ENCODE measurements around the gene C5orf63.
"Not testable (repeated sequence)": the region's sequence is repeated elsewhere in the genome, so short reads cannot be mapped to it uniquely, and the experiment has no call there.

Gene C5orf63

DNA sequence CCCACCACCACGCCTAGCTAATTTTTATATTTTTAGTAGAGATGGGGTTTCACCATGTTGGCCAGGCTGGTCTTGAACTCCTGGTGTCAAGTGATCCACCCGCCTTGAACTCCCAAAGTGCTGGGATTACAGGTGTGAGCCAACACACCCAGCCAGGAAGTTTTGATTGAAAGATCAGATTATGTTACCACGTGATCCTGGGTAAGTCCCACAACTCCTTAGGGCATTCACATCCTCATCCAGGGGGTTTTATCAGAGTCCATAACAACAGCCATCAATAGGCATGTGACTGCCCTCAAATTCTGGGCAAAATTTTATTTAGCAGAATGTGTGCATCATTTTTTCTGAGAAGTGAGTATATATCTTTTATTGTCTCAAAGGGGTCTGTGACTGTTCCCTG lies 68.0 kb downstream of the C5orf63 start:
- DNase-seq = not testable (repeated sequence)

DNA sequence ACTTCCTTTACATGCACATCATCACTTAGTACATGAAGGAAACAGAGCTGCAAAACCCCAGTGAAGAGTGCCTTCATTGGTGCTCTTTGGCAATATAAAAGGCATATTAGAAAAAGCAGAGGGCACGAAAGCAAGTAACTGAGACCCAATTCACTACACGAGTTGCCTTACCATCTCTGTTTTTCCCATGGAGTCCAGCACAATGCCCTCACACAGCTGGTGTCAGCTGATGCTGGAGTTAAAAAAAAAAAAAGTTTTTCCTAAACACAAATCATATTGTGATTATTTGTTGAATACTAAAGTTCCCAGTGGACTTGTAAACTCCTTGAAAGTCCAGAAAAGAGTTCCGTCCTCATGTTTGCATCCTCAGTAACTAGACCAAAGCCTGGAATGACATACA lies 68.6 kb downstream of the C5orf63 start:
- DNase-seq = no peak

DNA sequence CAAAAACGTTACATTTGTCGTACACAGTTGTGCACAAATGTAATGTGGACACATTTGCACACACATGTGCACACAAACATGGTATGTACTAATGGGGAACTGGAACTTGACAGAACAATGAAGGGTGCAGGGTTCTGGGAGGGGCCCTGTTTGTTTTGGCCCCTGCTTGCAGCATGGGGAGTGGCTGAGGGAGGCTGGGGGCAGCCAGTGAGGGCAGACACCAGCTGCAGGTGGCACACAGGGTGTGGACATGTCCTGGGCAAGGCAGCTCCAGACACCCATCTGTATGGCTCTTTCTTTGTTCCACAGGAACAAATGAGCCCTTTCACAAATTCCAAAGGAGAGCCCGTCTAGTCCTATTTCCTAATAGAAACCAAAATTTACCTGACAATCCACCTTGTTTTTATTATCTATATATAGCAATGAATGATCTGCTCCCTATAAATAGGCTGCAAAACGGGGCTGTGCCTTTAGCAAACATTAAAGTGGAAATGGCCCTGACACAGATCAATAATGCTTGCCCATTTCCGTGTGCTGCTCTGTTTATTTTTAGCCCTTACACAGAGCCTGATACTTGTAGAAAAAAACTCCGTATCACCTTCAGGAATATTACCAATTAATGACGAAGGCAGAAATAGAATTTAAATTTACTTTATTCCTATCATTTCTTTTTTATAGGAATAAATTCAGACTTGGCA lies 69.4 kb downstream of the C5orf63 start:
- peak; percentile 16 for DNase-seq

DNA sequence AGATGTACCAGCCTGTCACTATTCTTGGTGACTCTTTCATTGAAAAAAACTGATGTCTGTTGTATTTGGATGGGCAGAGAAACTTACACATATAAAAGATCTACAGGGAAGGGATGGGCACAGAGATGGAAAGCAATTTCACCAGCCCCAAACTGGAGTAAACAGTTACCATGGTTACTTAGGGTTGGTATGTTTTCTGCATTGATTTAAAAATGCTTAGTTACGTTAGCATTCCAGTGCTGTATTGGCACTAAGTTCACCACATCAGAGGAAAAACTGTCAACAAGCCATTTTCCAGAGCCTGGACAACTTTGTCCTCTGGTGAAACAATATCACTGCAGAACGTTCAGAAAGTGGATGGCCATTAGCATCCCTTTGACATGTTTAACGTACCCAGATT lies 70.9 kb downstream of the C5orf63 start:
- DNase-seq = no peak

DNA sequence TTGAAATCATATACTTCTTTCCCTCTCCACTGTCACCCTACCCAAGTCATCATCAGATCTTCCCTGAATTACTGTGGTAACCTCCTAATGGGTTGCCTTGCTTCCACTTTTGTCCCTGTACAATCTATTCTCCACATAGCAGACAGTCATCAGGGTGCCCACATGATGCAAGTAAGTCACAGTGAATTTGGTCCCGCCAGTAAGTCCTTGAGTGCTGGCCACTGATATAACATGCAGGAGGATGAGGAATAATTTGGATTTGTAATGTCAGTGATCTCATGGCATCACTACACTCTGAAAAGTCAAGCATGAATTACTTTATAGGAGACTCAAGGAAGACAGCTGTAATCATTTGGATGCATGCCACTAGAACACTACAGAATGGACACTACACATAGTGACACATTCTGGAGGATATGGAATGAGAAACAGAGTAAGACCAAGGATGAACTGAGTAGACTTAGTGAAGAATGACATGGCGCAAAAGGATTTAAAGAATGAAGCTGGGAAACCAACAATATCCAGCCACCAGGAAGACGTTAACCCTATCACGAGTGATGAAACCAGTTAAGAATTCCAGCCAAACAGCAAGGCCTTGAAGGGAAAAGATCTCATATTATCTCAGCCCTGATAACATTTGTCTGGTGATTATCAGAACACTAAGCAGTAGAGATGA lies 71.5 kb downstream of the C5orf63 start:
- no peak for DNase-seq

All from COR-L47 (cell line).